Lower lobe of right lung (tissue), 2 donors: Measurements from ENCODE around the gene TMED4. TPM values are rescaled to one million over a fixed set of nuclear protein-coding genes. Genes with fewer than 3 reads are reported as not detected.
"Not testable (repeated sequence)": the region's sequence is repeated elsewhere in the genome, so short reads cannot be mapped to it uniquely, and the experiment has no call there.

Experiments used
- ATAC-seq, 2 donors: fragments of 200-7000 bp; cut with Tn5 transposase; one replicate each; pipeline ENCODE4 v1.9.1; 2020 to 2022; ENCODE audit warnings: mild to moderate bottlenecking in 2 of 2, moderate library complexity in 2 of 2
- DNase-seq: peaks from one replicate; pipeline ENCODE4 v3.0.0-alpha.2; 2020
- H3K27ac ChIP-seq: fragments of 200-600 bp; one replicate; pipeline ENCODE4 v1.8.0; 2022
- H3K27me3 ChIP-seq: fragments of 200-600 bp; one replicate; pipeline ENCODE4 v1.8.0; 2022; ENCODE audit warnings: low read depth
- H3K36me3 ChIP-seq: fragments of 200-600 bp; one replicate; pipeline ENCODE4 v1.8.0; 2022; ENCODE audit warnings: mild to moderate bottlenecking
- H3K4me1 ChIP-seq: fragments of 200-600 bp; one replicate; pipeline ENCODE4 v1.8.0; 2022
- H3K4me3 ChIP-seq: fragments of 200-600 bp; one replicate; pipeline ENCODE4 v1.8.0; 2022; ENCODE audit warnings: mild to moderate bottlenecking
- H3K9me3 ChIP-seq: fragments of 200-600 bp; one replicate; pipeline ENCODE4 v1.8.0; 2022
- intact Hi-C: fragments of 100-400 bp; cut with DNase I; formaldehyde crosslinking; loops from one replicate; pipeline ENCODE4 v1.11.0; 2022
- total RNA-seq: library from RNA; stranded (reverse); fragmentation: NEBNext Ultra II Directional; extraction: Animal tissue kit (Norgen Biotek cat#: 25700); gene quantifications from one replicate; pipeline ENCODE4 v1.2.1, GENCODE V29; 2021
- TF ChIP-seq, protein P1 (sequence below): fragments of 200-600 bp; IDR thresholded peaks from one replicate; pipeline ENCODE4 v1.8.0; 2022; ENCODE audit warnings: antibody characterized with exemption, mild to moderate bottlenecking
- donor health status: DM: no; HTN: yes; CAD: no; lungs with severe emphysema.

The TMED4 gene
- total RNA-seq, 1 donor from 2014 or later, result 71.9 TPM

- H3K36me3 ChIP-seq, result peaks cover 65% of the 10 kb centered on the region
These were observed 17.4 kb downstream of the TMED4 start for GRCh38 chr7:44564606-44565005.

DNA sequence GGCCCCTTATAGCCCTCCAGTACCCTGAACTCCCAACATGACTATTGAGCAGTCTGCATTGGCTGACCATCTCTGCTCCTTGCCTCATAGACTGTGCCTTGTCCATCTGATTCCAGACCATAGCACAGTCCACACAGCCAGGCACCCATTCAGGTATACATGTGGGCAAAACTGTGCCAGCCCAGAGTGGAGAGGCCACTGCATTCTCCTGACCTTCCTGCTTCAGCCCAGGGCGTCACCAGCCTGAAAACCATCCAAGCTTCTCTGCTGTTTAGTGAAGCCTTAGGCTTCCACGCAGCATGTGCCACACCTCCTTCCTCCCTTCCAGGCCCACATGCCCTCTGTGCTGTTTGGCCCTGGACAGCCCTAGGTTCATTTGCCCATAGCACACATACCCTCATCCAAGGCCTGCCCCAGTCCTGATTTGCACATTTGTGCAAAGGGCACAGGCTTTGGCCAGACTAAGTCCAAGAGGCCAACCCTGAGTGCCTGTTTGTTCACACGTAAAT is 18.8 kb downstream of the TMED4 start:
- no peak overlapping the region for H3K4me3 ChIP-seq
- no peaks in the 10 kb centered on the region for H3K9me3 ChIP-seq
- no peak overlapping the region for H3K27ac ChIP-seq
- intact Hi-C loops, result no loop called here
- H3K36me3 ChIP-seq, result peaks cover 51% of the 10 kb centered on the region
- TF ChIP-seq, protein P1, sequence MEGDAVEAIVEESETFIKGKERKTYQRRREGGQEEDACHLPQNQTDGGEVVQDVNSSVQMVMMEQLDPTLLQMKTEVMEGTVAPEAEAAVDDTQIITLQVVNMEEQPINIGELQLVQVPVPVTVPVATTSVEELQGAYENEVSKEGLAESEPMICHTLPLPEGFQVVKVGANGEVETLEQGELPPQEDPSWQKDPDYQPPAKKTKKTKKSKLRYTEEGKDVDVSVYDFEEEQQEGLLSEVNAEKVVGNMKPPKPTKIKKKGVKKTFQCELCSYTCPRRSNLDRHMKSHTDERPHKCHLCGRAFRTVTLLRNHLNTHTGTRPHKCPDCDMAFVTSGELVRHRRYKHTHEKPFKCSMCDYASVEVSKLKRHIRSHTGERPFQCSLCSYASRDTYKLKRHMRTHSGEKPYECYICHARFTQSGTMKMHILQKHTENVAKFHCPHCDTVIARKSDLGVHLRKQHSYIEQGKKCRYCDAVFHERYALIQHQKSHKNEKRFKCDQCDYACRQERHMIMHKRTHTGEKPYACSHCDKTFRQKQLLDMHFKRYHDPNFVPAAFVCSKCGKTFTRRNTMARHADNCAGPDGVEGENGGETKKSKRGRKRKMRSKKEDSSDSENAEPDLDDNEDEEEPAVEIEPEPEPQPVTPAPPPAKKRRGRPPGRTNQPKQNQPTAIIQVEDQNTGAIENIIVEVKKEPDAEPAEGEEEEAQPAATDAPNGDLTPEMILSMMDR, result no peak
- ATAC-seq (no peak), DNase-seq (no peak)
- H3K4me1 ChIP-seq, result no peaks in the 10 kb centered on the region
- no peaks in the 10 kb centered on the region for H3K27me3 ChIP-seq

More at GRCh38 chr7:44564606-44565005, 17.4 kb downstream of the TMED4 start:
- DNase-seq, result no peak
- H3K27me3 ChIP-seq, result no peaks in the 10 kb centered on the region
- no peak overlapping the region for H3K4me3 ChIP-seq
- ATAC-seq, result no peak
- H3K27ac ChIP-seq, result no peak overlapping the region
- H3K4me1 ChIP-seq, result no peaks in the 10 kb centered on the region
- H3K9me3 ChIP-seq, result no peaks in the 10 kb centered on the region
- intact Hi-C loops, result no loop called here
- TF ChIP-seq, protein P1, result no peak

- H3K27ac ChIP-seq, H3K27me3 ChIP-seq, H3K4me1 ChIP-seq, DNase-seq, H3K4me3 ChIP-seq, ATAC-seq, intact Hi-C loops, H3K9me3 ChIP-seq: not testable (repeated sequence)
- H3K36me3 ChIP-seq, result peaks cover 45% of the 10 kb centered on the region
These were observed 19.4 kb downstream of the TMED4 start for GRCh38 chr7:44562622-44562962.

DNA sequence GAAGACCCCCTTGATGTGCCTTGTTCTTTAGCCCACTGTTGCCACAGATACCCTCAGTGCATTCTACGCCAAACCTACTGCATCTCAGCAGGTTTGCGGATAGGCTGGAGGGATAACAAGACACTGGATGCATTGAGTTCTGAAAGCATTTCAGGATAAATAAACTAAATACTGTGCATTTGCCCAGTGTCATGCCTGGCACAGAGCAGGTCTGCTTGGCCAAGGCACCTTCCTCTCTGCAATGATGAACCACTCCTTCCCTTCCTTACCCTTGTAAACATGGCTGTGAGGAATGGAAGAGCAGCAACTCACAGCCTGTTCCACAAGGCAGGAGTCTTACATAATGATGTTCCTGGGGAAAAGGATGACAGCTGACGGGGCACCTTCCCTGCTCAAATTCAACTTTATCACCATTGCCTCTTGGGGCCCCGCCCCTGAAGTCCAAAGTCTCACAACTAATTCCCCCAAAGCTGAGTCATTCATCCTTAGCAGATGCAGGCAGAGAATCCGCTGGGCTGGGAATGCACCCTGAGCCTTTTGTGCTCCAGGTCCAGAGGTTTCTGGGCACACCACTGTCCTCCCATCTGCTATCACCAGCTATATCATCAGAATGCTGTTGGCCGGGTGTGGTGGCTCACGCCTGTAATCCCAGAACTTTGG is 19.9 kb downstream of the TMED4 start:
- H3K9me3 ChIP-seq, result no peaks in the 10 kb centered on the region
- H3K27me3 ChIP-seq, result no peaks in the 10 kb centered on the region
- no peaks in the 10 kb centered on the region for H3K4me1 ChIP-seq
- H3K36me3 ChIP-seq, result peaks cover 40% of the 10 kb centered on the region
- ATAC-seq (no peak), DNase-seq (no peak)
- H3K4me3 ChIP-seq, result no peak overlapping the region
- intact Hi-C loops, result no loop called here
- TF ChIP-seq, protein P1, result no peak
- no peak overlapping the region for H3K27ac ChIP-seq

GRCh38 chr7:44561481-44561880 is 20.6 kb downstream of the TMED4 start:
- H3K27me3 ChIP-seq, result no peaks in the 10 kb centered on the region
- H3K27ac ChIP-seq, result no peak overlapping the region
- no peak for ATAC-seq
- TF ChIP-seq, protein P1, result no peak
- intact Hi-C loops, result no loop called here
- DNase-seq, result no peak
- H3K9me3 ChIP-seq, result no peaks in the 10 kb centered on the region
- H3K4me1 ChIP-seq, result no peaks in the 10 kb centered on the region
- H3K4me3 ChIP-seq, result no peak overlapping the region
- H3K36me3 ChIP-seq, result peaks cover 34% of the 10 kb centered on the region

DNA sequence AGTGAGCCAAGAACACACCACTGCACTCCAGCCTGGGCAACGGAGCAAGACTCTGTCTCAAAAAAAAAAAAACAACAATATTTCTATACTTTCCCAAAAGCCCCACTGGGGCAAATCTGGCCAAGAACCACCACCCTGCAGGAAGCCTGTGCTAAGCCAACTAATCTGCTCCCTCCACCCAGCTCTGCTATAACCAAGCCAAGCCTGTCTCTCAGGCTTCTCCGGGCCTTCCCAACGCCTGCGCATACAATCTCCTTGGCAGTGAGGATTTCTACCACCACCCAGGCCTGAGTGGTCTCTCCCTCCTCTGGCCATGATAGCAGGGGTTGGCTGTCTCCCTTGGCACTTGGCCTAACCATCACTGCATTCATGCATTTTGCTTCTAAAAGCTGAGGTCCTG is 22.5 kb downstream of the TMED4 start:
- Histone ChIP-seq H3K4me1 (no peaks in the 10 kb centered on the region), H3K36me3 (peaks cover 14% of the 10 kb centered on the region), H3K9me3 (no peaks in the 10 kb centered on the region), H3K4me3 (no peak overlapping the region), H3K27ac (no peak overlapping the region), H3K27me3 (no peaks in the 10 kb centered on the region)
- intact Hi-C loops, result no loop called here
- TF ChIP-seq, protein P1, result no peak
- ATAC-seq (no peak), DNase-seq (no peak)
